Central memory CD8-positive, alpha-beta T cell (primary cell): ENCODE results near the gene NRP2.

Source experiments
- ATAC-seq: fragments of 150-1000 bp; cut with Tn5 transposase; replicated peaks from 2 replicates; pipeline ENCODE4 v1.10.0; 2022; ENCODE audit warnings: mild to moderate bottlenecking, moderate FRiP score, moderate number of reproducible peaks; ENCODE audit not compliant: poor library complexity, severe bottlenecking; ENCODE audit errors: extremely low read depth
- DNase-seq, 2 donors: peaks; one replicate each; pipeline ENCODE4 v3.0.0; 2021; ENCODE audit warnings: low spot score in 2 of 2
- H3K27ac Mint-ChIP-seq: one replicate; pipeline ENCODE4 v1.8.0; 2022; ENCODE audit warnings: low read depth, mild to moderate bottlenecking, moderate library complexity, mixed read lengths
- H3K27me3 Mint-ChIP-seq: one replicate; pipeline ENCODE4 v1.8.0; 2022; ENCODE audit warnings: mixed read lengths
- H3K36me3 Mint-ChIP-seq: one replicate; pipeline ENCODE4 v1.8.0; 2022; ENCODE audit warnings: mild to moderate bottlenecking, moderate library complexity, mixed read lengths; ENCODE audit not compliant: insufficient read depth
- H3K4me1 Mint-ChIP-seq: one replicate; pipeline ENCODE4 v1.8.0; 2022; ENCODE audit warnings: mixed read lengths
- H3K4me3 Mint-ChIP-seq: one replicate; pipeline ENCODE4 v1.8.0; 2022; ENCODE audit warnings: mild to moderate bottlenecking, moderate library complexity, mixed read lengths
- H3K9me3 Mint-ChIP-seq: one replicate; pipeline ENCODE4 v1.8.0; 2022; ENCODE audit warnings: mixed read lengths

NRP2 gene

DNA sequence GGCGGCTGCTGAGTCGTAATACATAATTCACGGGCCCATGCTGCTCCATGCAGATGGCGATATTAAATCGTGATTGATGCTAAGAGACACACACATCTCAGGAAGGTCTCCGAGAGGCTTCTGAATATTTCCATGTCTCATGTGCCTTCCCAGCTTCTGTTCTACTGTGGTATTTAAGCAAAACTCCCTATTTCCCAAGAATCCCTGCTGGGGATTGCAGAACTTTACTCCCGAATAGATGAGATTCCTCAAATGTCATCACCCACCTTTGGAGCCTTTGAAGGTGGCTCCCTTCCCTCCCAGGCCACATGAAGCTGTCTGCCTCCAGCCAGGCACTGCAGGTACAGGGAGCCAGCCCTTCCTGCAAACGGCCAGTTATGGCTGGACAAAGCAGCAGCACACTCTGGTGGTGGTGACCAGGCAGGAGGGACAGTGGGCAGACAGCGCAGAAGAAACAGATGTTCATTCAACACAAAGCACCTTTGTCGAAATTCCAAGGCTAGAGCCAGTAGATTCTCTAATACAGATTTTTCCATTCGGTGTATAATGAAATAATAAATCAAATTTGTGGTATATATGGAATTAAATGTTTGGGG, 14.1 kb downstream of the NRP2 start:
- no peak for ATAC-seq
- Mint-ChIP-seq H3K36me3 (no peaks in the 10 kb centered on the region), H3K9me3 (no peaks in the 10 kb centered on the region), H3K27ac (no peak overlapping the region), H3K4me1 (no peaks in the 10 kb centered on the region), H3K27me3 (peaks cover 28% of the 10 kb centered on the region), H3K4me3 (no peak overlapping the region)
- no peak for DNase-seq

DNA sequence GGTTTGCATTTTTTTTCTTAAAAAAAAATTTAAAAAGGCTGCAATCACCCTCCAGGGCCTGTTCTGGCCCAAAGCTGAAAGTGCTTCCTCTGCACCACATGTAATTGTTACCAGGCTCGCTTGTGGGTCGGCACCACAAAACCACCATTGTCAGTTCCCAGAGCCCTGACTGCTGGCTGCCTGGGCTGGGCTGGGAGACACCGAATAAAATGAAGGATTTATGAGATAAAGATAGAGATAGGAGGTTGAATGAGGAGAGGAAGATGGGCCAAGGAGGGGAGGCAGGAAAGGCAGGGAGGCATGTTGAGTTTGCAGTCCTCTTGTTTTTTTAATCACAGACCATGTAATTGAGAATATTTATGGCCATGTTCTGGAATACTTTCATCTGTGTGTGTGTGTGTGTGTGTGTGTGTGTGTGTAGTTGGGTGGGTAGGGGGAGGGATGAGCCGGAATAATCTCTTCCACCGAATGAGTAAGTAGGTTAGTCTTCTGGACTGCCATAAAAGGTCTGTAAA, 14.7 kb downstream of the NRP2 start:
- H3K27ac Mint-ChIP-seq, result no peak overlapping the region
- no peak for ATAC-seq
- no peaks in the 10 kb centered on the region for H3K36me3 Mint-ChIP-seq
- H3K4me1 Mint-ChIP-seq, result no peaks in the 10 kb centered on the region
- no peak for DNase-seq
- H3K9me3 Mint-ChIP-seq, result no peaks in the 10 kb centered on the region
- H3K27me3 Mint-ChIP-seq, result peaks cover 28% of the 10 kb centered on the region
- no peak overlapping the region for H3K4me3 Mint-ChIP-seq

DNA sequence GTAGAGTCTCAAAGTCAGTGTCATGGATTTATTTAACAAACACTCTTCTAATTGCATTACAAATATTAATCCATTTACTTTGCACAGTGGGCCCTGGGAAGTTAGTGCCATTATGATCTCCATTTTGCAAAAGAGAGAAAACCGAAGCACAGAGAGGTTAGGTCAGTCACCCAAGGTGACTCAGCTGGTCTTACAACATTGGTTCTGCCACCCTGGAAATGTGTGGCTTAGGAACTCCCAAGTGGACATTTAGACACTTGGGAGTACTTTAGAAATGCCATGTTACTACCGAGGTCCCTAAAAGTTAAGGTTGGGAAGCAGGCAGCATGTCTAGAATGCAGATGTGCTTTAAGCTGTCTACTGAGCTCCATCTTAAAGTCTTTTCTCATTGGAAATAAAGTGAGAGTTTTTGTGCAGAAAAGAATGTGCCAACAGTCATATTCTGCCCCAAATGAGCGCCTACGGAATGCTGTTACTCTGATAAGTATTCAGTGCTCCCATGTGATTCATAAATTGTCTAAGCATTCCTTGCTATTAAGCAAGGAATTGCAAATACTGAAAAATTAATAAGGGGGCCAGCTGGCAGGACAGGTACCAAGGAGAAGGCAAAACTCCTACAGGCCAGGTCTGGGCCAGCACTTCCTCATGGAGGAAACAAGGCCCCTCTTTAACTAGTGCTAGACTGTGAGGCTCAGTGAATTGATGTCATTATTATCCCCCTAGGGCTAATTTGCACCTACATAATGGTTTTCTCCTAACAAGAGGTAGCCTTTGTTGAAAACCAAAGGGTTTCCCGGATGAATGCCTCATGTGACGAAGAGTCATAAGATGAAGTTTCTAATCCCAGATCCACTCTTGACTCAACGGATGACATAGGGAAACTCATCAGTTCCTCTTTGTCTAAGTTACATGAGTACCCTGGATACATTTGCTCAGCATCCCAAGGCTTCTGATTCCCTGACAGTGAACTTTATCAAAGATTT, 16.3 kb downstream of the NRP2 start:
- Mint-ChIP-seq H3K36me3 (no peaks in the 10 kb centered on the region), H3K27ac (no peak overlapping the region), H3K4me3 (no peak overlapping the region), H3K4me1 (no peaks in the 10 kb centered on the region), H3K9me3 (no peaks in the 10 kb centered on the region), H3K27me3 (peaks cover 41% of the 10 kb centered on the region)
- DNase-seq (no peak), ATAC-seq (no peak)

DNA sequence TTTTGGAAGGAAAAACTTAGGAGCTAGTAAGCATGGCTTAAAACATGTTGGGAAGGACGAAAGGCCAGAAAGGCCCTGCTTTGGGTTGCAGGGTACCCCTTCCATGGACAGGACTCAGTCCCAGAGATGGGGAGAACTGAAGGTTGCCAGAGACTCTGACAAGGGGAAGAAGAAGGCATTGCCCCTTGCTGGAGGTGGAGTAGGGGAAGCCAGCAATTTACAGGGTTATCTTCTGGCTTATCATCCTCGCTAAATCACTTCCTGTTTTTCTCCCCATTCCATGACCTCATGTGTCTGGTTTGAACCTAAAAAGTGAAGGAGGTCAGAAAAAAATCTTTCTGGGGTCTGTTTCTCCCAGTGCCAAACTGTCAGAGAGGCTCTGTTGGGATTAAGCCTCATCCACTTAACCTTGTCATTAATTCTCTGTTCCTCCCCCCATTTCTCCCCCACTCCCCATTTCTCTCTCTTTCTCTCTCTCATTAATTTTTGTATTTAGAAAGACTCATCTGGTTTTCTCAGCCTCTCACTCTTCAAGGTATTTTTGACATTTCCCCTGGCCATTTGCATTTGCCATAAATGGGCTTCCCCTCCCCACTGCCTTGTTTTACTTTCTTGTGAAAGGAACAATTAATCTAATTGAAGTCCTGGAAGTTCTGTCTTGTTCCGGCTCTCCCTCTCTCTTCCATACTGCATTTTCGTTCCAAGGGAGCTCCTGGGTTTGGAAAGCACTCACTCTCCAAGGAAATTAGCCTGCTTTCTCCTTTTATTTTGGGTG, 17.4 kb downstream of the NRP2 start:
- H3K36me3 Mint-ChIP-seq, result no peaks in the 10 kb centered on the region
- no peaks in the 10 kb centered on the region for H3K4me1 Mint-ChIP-seq
- H3K4me3 Mint-ChIP-seq, result no peak overlapping the region
- no peak overlapping the region for H3K27ac Mint-ChIP-seq
- H3K27me3 Mint-ChIP-seq, result peaks cover 38% of the 10 kb centered on the region
- DNase-seq (no peak), ATAC-seq (no peak)
- no peaks in the 10 kb centered on the region for H3K9me3 Mint-ChIP-seq

DNA sequence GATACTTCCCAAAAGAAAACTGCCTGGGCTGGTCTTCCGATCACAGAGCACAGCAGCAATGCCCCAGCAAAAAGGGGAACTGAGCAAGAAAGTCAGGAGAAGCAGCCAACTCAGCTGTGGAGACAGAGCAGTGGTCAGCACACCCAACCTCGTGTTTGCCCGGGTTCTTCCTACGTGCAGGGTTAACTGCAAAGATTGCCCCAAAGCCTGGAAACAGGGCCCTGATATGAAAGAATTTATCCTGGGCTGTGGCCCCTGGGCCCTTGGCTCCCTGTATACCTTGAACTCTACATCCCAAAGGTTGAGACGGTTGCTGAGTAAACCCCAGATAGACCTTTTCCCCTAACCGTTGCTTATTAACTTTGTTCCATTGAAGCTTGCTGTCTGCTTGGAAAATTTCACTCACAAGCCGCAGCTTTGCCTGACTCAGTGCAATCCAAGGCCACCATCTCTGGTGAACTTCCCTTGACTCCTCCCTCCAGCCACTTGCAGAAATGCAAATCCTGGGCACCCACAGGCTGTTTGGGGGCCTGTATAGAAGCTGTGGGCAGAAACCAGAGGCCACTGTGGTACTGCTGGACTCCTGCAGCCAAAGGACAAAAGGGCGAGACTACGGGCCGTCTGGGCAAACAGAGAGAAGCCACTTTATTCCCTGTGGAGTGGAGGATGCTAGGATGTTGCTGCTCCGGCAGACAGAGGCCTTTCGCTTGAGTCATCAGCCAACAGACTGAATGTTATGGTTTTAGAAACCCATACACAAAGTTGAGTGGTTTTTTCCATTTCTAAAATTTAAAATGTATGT, 18.2 kb downstream of the NRP2 start:
- DNase-seq (no peak), ATAC-seq (no peak)
- Mint-ChIP-seq H3K4me1 (no peaks in the 10 kb centered on the region), H3K27me3 (peaks cover 30% of the 10 kb centered on the region), H3K27ac (no peak overlapping the region), H3K36me3 (no peaks in the 10 kb centered on the region), H3K4me3 (no peak overlapping the region), H3K9me3 (no peaks in the 10 kb centered on the region)

DNA sequence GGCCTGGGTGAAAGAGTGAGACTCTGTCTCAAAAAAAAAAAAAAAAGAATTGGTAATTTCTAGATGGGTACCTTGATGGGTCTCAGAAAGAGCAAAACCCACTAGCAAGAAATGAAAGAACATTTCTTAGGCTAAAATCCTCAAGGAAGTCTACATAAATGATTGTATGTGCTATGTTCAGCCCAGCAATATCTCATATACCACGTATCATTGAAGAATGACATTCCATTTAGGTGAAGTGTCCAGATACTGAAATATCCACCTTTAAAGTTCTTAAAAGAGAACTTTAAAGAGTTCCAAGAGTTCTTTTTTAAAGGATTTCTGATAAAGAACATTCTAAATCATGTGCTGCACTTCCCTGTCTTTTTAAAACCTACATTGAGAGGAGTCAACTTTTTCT, 19.2 kb downstream of the NRP2 start:
- Mint-ChIP-seq H3K36me3 (no peaks in the 10 kb centered on the region), H3K27me3 (peaks cover 29% of the 10 kb centered on the region), H3K4me3 (no peak overlapping the region), H3K9me3 (no peaks in the 10 kb centered on the region), H3K4me1 (peaks cover under 1% of the 10 kb centered on the region), H3K27ac (no peak overlapping the region)
- ATAC-seq (no peak), DNase-seq (no peak)

DNA sequence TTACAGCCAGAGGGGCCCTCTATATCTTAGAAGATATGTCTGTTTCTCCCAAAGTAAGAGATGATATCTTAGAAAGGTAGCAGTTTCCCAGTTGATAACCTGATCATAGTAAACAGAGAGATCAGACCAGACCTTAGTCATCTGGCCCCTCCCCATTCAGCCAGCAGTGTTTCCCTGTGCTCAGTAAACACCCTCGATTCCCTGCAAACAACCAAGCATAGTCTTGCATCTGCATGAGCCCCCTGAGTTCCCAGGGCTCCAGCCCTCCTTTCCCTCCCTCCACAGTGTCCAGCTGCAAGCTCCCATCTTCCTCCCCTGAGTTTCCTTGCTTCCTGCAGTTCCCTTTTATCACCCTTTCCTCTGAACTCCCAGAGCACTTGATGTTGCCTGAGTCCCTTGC, 20.3 kb downstream of the NRP2 start:
- Mint-ChIP-seq H3K27ac (no peak overlapping the region), H3K9me3 (no peaks in the 10 kb centered on the region), H3K4me3 (no peak overlapping the region), H3K27me3 (peaks cover 29% of the 10 kb centered on the region), H3K36me3 (no peaks in the 10 kb centered on the region), H3K4me1 (peaks cover 5% of the 10 kb centered on the region)
- no peak for ATAC-seq
- no peak for DNase-seq

DNA sequence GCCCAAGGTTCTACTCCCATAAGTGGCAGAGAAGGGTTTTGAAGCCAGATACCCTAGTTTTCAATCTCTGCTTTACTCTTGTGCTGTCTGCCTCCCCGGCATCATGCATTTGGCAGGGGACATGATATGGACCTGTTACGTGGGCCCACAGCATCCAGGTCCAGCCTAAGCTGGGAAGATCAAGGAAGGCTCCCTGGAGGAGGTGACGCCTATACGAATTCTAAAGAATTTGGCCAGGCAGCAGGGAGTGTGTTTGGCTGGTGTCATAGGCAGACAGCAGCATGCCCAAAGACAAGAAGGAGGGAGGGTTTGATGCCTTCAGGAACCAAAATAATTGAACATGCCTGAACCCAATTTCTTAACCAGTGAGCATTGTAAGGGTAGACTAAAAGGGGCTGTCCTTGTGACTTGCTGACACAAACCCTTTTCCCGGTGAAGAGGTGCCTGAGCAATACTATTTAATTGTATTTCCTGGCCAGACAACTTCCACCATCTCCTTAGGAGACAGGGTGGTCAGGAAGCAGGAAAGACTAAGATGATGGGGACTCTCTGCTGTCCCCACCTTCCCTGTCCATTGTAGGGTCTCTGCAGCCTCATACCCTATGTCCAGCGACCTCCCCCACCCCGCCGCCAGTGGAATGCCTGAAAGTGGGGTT, 21.3 kb downstream of the NRP2 start:
- Mint-ChIP-seq H3K36me3 (no peaks in the 10 kb centered on the region), H3K9me3 (no peaks in the 10 kb centered on the region), H3K4me1 (peaks cover 5% of the 10 kb centered on the region), H3K27ac (no peak overlapping the region), H3K27me3 (peaks cover 29% of the 10 kb centered on the region), H3K4me3 (no peak overlapping the region)
- DNase-seq, result no peak
- ATAC-seq, result no peak

DNA sequence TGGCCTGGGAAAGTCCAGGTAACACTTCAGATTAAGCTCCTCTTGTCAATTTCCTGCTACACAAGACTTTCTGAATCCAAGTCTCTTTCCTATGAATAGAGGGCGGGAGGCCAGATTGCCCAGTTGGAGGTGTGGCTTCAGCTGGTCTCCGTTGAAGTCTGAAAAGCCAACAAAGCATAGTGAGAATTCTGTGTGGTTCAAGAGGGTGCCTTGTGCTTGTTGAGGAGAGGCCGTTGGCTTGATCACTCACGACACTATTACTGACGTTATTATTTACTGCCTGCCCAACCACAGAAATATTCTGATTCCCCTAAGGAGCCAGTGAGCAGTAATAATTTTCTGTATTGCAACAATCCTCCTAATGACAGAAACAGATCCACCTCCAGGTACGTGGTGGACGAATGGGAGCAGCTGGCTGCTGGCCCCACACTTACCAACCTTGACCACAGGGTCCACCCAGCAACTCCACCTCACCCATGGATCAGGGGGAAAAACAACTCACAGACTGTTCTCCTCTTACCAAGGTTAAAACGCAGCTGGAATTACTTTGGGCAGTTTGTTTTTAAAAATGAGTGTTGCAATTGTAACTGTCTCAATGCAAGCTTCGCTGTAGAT, 21.9 kb downstream of the NRP2 start:
- Mint-ChIP-seq H3K27ac (no peak overlapping the region), H3K36me3 (no peaks in the 10 kb centered on the region), H3K27me3 (peaks cover 29% of the 10 kb centered on the region), H3K9me3 (no peaks in the 10 kb centered on the region), H3K4me3 (no peak overlapping the region), H3K4me1 (peaks cover 5% of the 10 kb centered on the region)
- DNase-seq, result no peak
- no peak for ATAC-seq

DNA sequence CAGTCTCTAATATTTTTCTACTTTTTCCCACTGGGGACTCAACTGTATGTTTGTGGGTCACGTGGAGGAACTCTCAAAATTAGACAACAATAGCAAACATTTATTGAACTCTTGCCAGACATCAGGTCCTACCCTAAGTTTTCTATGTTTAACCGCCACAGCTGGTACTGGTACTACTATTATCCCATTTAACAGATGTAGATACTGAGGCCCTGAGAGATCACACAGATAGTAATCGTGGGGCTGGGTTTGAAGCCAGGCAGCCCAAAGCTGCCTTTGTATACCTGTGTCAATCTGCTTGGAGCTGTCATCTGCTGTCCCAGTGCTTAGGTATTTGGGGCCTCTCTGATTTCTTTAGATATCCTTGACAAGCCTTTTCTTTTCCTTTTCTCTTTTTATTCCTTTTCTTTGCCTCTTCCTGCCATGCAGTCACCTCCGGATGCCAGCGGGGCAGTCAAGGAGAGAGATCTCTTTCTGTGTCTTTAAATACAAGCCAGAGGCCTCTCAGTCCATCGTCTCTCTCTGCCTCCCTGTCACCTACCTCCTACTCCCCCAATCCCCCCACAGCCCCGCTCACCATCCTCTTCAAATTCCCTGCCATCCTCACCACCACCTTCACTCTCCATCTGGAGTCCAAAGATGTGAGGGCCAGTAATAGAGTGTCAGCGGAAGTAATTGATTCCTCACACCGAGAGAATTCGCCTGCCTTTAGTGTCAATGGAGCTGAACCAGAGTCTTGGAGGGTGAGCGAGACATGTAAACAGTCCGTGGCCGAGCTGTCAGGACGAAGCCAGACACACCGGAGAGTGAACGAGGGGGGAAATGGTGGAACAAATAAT, 23.4 kb downstream of the NRP2 start:
- H3K36me3 Mint-ChIP-seq, result no peaks in the 10 kb centered on the region
- DNase-seq (no peak), ATAC-seq (no peak)
- peaks cover 5% of the 10 kb centered on the region for H3K4me1 Mint-ChIP-seq
- H3K4me3 Mint-ChIP-seq, result no peak overlapping the region
- H3K27me3 Mint-ChIP-seq, result peaks cover 15% of the 10 kb centered on the region
- H3K9me3 Mint-ChIP-seq, result no peaks in the 10 kb centered on the region
- H3K27ac Mint-ChIP-seq, result no peak overlapping the region
